GM10266 (cell line): ENCODE measurements around the gene ANKRD10.

ENCODE experiments used
- DNase-seq: peaks from one replicate; pipeline ENCODE4 v3.0.0; 2012; ENCODE audit errors: extremely low spot score
- CTCF ChIP-seq: IDR thresholded peaks from 2 replicates; pipeline ENCODE4 v1.5.1; 2012; ENCODE audit warnings: mild to moderate bottlenecking, low read depth; ENCODE audit not compliant: control insufficient read depth, insufficient read depth; ENCODE audit errors: missing control alignments

Gene ANKRD10

GRCh38 chr13:110915057-110915873, at the start of gene ANKRD10:
Gene ANKRD10, minus strand, starts transcription at chr13:110915069. Its CDS starts 135 bp downstream, at chr13:110914934.
- peak; percentile 87 for TF ChIP-seq CTCF
- DNase-seq, result peak; percentile 99

DNA sequence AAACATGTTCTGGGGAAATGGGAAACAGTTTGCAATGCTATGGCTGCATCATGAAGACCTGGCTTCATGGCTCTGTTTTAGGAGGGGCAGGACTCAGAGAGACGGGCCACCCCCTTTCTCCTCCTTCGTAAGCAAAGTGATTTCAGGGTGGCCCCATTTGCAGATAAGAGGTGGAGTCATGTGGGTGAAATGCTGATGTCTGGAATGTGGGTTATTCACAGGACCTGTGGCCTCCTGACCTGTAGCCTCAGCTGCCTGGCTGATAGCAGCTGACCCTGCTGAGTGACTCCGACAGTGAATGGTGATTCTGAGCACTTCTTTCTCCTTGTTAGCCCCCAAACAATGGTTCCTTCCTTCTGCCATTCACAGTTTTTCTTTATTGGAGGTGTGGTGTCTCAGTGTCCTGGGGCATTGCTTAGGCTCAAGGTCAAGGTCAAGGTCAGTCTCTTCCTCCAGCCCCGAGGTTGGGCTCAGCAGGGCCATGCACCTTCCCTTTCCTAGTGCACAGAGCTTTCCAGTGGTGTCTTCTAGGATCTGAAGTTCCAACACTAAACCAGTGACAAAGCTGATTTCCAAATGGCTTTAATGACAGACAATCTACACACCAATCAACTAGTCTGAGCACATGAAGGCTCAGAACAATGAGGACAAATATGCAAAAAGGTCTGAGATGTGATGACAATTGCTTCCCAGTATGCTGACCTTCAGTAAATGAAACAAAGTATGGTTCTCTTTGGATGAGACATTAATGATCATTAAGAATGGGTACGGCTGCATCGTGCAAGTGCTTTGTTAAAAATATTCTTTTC, 49.6 kb upstream of the ANKRD10 start:
- no peak for DNase-seq
- no peak for TF ChIP-seq CTCF

GRCh38 chr13:110963554-110963970, 48.7 kb upstream of the ANKRD10 start:
- no peak for DNase-seq
- no peak for TF ChIP-seq CTCF

DNA sequence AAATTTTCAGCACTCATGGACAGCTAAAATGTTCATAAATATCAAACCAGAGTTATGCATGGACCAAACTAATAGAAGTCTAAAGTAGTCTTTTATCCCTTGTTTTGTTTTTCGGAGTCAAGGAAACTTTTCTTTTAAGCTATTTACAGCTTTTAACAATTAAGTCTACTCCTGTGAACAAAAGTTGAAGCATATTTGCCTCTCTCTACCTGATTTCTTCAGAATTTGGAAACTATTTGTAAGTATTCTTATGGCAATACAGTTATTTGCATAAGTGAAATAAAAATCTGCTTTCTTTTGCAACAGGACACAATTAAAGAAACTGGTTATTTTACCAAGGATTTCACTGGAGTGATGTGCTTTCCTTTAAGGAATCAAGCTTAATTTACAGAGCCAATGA, 47.1 kb upstream of the ANKRD10 start:
- DNase-seq, result no peak
- TF ChIP-seq CTCF, result no peak

DNA sequence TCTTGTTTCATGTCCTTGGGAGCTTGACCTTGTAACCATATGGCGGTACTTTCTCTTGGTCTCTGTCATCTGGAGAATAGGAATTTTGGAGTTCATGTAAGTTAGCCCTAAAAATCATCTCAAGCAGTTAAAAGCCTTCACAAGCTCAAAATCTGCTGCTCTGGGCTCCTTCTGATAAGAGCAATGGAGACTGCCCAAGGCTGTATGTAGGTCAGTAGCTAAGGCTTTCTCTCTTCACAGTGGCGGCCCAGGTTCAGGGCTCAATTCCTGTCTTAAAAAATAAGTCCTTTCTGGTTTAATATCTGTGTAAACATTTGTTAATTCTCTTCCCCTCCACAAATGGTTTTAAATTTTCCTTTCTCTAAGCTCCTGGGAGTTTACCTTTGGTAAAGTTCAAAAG, 45.3 kb upstream of the ANKRD10 start:
- TF ChIP-seq CTCF, result no peak
- no peak for DNase-seq

- DNase-seq, result no peak
- no peak for TF ChIP-seq CTCF
Measured at GRCh38 chr13:110957931-110958330, 43.1 kb upstream of the ANKRD10 start.
